HL-60 (cell line): ENCODE results near the gene ZNF827.

Experiments
- CTCF ChIP-seq: IDR thresholded peaks from one replicate; pipeline ENCODE4 v1.5.1; 2011; ENCODE audit warnings: low read length, control low read depth, inconsistent platforms; ENCODE audit not compliant: insufficient read depth
- POLR2AphosphoS5 ChIP-seq: IDR thresholded peaks from 2 replicates; pipeline ENCODE4 v1.6.1; 2012; ENCODE audit warnings: low read depth

- TF ChIP-seq CTCF (no peak), POLR2AphosphoS5 (no peak)
Measured at GRCh38 chr4:145731028-145731427, 207.6 kb downstream of the ZNF827 start.
